Hematopoietic multipotent progenitor cell (in vitro differentiated cells): ENCODE measurements around the gene DLG5. TPM values are rescaled to one million over a fixed set of nuclear protein-coding genes. Genes with fewer than 3 reads are reported as not detected.

Source experiments
- DNase-seq, 3 donors: peaks; one replicate each; pipeline ENCODE4 v3.0.0-alpha.2; 2011 to 2015; ENCODE audit warnings: low read depth in 2 of 3, low spot score in 2 of 3
- total RNA-seq: library from RNA; depleted of rRNA; stranded (reverse); fragments of >200 nt; gene quantifications from one replicate; pipeline ENCODE4 v1.2.3, GENCODE V29; 2012

The DLG5 gene
- total RNA-seq, 1 donor: 9.2 TPM

- no peak for DNase-seq
Observed at GRCh38 chr10:77896058-77896457, 30.5 kb downstream of the DLG5 start.

DNA sequence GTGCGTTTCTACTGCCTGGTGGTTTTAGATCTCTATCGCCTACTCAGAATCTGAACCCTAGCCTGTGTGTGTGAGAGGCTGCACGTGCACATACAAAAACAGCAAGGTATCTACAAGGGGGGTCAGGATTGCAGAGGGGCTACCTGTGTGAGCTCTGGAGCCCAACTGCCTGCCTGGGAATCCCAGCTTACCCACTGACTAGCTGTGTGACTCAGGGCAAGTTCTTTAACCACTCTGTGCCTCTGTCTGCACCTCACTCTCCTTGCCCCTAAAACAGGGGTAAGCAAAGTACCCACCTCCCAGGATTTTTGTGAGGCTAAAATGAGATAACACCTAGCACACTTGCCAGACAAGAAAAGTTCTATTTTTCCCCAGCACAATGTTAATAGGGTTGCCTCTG is 32.5 kb downstream of the DLG5 start:
- no peak for DNase-seq

DNA sequence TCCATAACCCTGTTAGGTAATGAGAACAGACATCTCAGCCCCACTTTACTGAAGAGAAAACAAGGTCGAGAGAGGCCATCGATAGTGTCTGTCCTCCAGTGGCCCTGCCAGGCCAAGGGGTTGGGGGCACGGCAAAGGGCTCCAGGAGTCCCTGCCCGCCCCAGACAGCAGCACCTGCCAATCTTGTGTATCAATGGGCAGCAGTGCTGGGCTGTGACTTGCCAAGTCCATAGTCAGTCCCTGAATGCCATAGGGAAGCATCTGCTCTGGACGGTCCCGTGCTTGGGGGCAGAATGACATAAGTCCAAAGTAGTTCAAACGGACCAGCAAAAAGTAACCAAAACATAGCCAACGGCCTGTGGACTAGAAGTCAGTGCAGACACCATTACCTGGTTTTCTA is 33.2 kb downstream of the DLG5 start:
- no peak for DNase-seq

DNA sequence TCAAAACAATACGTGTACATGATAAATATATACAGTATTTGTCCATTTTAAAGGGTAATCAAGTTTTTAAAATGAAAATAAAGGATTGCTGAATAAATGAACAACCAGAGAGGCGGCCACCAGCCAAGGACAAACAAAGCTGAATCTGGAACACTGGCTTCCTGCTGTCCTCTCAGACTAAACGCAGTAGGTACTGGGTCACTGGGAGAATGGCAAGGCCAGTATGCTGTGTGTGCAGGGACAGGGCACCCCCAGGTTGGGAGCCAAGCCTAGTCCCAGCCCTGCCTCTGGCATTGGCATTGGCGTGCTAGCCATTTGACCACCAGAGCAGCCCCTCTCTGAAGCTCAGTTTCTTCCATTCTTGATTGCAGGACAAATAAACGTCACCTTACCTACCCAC is 33.8 kb downstream of the DLG5 start:
- no peak for DNase-seq

- no peak for DNase-seq
Observed at GRCh38 chr10:77892021-77892739, 34.4 kb downstream of the DLG5 start.

DNA sequence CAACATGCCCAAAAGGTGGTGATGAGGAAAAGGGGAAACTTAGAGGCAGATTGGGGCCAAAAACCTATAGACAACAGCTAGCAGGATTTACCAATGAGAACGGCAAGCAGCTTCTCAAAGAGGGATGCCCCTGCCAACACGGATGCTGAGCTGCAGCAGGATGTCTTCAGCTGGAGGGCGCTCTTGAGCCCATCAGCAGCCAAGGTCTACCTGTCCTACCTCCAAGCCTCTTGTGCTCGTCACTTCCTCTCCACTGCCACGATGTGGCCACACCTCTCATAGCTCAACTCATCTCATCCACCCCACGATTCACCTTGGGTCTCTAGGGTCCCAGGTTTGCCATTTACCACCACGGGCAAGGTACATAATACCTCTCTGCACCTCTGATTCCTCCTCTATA is 36.5 kb downstream of the DLG5 start:
- DNase-seq: no peak

GRCh38 chr10:77889277-77889903 is 37.2 kb downstream of the DLG5 start:
- no peak for DNase-seq

- DNase-seq: no peak
Observed at GRCh38 chr10:77888356-77888703, 38.2 kb downstream of the DLG5 start.

- no peak for DNase-seq
Observed at GRCh38 chr10:77887631-77888355, 38.8 kb downstream of the DLG5 start.

DNA sequence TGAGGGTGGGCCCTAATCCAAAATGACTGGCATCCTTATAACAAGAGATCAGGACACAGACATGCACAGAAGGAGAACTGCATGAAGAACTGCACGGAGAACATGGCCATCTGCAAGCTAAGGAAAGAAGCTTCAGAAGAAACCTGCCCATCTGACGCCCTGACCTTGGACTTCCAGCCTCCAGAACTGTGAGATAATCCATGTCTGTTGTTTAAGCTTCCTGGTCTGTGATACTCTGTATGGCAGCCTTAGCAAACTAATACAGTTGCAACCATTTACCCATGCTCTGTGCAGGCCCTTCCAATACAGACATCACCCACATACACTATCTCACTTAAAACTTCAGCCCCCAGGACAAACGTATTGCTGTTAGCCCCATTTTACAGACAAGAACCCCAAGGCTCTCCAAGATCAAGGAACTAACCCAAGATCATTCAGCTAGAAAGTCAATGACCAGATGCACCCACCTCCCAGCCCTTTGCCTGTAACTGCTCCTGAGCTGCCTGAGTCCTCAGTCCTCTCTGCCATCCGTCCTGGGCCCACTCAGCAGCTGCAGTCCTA is 39.7 kb downstream of the DLG5 start:
- no peak for DNase-seq

GRCh38 chr10:77884181-77884580 is 42.4 kb downstream of the DLG5 start:
- no peak for DNase-seq

GRCh38 chr10:77881636-77882035 is 44.9 kb downstream of the DLG5 start:
- DNase-seq: no peak

DNA sequence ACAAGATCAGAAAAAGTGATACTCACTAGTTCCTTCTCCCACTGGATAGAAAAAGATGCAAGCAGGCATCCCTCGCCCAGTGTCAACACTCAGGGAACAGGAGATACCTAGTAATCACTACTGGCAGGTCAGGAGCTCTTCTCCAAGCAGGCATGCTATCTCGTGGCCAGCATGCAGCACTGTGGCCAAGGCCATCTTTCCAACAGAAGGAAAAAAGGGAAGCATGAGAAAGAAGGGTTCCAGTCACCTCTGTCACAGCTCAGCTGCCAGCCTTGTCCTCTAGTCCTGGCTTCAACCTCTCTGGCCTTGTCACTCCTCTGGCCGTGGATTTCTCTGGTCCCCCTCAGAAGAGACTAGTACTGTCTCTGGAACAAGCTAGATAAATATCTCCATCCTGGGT is 45.3 kb downstream of the DLG5 start:
- DNase-seq: no peak

DNA sequence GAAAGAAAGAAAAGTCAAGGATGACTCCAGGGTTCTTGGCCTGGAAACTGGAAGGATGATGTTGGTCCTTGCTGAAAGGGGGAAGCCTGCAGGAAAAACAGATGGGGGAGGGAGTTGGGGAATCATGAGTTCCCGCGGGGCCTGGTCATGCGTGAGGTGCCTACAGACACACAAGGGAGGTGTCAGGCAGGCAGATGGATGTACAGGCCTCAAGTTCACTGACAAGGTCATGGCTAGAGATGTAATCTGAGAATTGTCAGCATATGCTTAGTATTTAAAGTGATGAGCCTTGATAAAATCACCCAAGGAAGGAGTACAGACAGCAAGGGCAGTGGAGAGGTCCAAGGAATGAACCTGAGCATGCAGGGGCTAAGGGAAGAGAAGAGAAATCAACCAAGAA is 46.8 kb downstream of the DLG5 start:
- DNase-seq: no peak

DNA sequence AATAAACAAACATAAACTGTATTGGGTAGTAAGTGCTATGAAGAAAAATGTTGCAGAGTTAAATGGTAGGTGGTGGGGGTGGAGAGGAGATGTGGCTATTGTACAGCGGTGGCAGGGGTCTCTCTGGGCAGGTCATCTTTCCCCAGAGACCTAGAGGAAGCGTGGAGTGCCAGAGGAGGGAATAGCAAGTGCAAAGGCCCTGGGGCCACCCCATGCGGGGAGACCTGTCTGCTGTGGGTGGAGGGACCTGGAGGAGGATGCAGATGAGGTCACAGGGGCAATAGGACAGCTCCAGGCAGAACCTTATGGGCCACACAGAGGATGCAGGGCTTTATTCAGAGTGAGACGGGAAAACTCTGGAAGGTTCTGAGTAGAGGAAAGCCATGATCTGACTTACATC is 47.5 kb downstream of the DLG5 start:
- DNase-seq: no peak

GRCh38 chr10:77877441-77878344 is 48.9 kb downstream of the DLG5 start:
- peak in 2 of 3 donors; percentile 45 to 73 for DNase-seq

DNA sequence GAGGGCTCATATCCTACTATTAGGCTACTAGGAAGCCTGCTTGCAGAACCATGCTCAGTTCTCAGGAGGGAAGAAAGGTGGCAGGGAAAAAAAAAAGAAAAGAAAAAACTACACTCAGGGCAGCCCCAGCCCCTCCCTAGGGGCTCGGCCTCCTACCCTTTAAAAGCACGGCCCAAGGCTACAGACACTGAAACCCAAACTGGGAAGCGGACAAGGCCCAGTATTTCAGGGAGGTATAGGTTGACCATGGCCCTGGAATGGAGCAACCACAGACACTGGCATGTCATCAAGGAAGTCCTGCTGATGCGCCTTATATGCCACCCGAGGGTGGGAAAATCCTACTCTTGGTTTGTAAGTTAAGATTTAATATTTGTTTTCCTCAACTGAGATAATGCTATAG is 50.8 kb downstream of the DLG5 start:
- DNase-seq: no peak

- DNase-seq: no peak
Observed at GRCh38 chr10:77874872-77875271, 51.7 kb downstream of the DLG5 start.

- DNase-seq: peak in 2 of 3 donors; percentile 68 to 74
Observed at GRCh38 chr10:77873536-77874380, 52.8 kb downstream of the DLG5 start.
